NCI-H2196 treated with DMSO at 0.1 percent for 48 hours (cell line): Measurements from ENCODE around the gene GRIK4.

ENCODE experiments used
- DNase-seq: peaks from one replicate; lab custom pipeline; 2025; ENCODE audit not compliant: unreplicated experiment; lab: John Stamatoyannopoulos, UW

GRIK4 gene

DNA sequence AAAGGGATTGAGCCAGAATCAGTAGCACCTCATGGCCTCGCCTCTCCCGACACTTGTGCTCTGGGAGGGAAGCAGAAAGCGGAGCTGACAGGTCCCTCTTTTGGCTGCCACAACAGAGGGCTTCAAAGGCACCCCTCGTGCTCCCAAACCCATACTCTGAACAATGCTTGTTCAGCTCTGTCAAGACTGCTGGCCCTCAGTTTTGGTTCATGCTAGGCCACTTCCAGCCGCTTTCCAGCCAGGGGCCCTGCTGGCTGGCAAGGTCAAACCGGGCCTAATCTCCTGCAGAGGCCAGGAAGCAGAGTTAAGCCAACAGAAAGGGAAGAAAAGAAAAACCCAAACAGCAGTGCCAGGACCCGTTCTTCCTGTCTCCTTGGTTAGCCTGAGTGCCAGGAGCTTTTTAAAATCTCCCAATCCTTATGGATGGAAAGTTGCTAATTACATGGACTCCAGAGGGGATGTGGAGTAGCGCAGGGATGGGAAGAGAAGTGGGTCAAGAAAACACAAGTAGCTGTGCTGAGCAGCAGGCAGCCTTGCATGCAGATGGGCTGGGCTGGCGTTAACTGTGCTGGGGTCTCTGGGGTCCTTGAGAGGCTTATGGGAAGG is 150.6 kb downstream of the GRIK4 start:
- DNase-seq, result no peak

DNA sequence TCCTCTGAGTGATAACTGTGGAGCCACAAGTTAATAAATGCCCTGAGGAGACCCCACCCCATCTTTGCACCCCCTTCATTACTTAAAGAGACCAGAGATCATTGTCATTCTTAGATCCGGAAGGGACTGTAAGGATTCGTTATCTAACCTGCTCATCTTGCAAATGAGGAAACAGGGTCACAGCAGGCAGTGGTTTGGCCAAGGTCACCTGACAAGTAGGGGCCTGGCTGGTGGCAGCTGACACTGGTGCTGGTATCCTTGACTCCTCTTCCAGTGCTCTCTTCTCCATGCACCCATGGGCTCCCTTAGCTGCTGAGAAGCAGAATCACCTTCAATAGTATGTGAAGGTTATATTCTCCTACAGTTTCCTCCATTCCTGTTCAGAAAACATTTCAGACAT is 151.6 kb downstream of the GRIK4 start:
- no peak for DNase-seq

DNA sequence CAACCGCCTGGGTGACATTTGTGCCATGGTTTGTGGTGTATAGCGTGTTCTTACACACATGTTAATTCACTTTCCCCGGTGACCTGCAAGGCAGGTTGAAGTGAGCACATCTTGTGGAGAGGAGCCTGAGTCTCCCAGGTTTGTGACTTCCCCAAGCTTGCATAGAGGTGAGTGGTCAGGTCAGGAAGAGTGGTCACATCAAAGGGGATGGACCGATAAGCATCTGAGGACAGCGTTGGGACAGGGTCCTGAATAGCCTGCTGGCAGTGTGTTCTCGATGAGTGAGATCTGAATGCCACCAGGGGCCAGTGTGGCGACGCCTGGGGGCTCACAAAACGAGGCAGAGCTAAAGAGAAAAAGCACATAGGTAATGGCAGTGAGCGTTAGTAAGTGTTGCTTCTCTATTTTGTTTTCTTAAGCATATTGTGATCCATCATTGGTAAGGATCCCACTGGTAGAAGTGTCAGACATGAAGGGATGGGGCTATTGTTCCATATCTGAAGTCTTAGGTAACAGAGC is 154.6 kb downstream of the GRIK4 start:
- DNase-seq, result no peak

DNA sequence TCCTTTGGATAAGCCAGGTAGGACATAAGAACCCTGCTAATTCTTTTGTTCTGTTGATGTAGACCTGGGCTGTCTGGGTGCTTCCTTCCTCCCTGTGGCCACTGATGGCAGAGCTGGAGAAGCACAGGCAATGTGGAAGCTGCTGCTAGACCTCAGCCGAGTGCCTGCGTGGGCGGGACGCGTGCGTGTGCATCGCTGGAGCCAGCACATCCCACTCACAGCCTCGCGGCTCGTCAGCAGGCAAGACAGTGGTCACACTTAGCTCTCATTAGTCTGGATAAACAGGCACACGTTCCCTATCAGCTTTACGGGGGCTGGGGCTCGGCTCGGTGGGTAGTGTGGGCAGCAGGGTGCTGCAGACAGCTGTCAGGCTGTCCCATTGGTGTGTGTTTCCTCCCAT is 155.7 kb downstream of the GRIK4 start:
- DNase-seq, result no peak

DNA sequence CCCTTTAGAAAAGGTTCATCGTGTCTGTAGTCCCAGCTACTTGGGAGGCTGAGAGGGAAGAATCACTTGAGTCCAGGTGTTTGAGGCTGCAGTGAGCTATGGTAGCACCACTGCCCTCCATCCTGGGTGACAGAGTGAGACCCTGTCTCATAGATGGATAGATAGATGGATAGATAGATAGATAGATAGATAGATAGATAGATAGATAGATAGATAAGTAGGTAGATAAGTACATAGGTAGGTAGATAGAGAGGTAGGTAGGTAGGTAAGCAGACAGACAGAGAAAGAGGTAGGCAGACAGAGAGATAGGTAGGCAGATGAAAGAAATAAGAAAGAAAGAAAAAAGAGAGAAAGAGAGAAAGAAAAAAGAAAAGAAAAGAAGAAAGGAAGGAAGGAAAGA is 156.4 kb downstream of the GRIK4 start:
- no peak for DNase-seq

DNA sequence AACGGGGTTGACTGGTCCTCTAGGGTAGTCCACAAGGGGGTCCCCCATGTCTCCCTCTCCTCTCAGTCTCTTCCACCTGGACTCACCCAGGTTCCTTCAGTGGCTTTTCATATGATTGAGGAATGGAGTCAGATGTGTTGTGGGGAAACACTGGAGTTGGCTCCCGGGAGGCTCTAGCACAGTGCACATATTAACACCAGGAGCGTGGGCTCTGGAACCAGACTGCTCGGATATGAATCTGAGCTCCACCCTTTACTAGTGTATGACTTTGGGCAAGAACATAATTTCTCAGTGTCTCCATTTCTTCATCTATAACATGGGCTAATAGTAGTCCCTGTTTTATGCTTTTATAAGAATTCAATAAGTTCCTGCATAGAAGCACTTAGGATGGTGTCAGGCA is 157.0 kb downstream of the GRIK4 start:
- DNase-seq, result no peak

DNA sequence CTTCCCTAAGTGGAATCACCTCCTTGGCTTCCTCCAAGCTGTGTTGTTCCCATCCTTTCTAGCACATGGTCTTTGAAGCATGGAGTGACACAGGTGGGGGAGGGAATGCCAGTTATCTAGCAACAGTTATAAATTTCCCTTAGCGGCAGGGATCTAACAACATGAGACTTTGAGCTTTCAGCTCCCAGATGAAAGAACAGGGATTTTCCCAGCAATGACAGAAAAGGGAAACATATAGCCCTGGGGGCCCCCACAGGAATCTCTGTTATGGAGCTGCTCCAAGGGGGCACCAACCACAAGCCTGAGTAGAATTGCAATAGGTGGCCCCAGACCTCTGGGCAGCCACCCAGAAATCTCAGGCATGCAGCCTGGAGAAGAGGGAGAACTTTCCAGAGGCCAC is 163.0 kb downstream of the GRIK4 start:
- no peak for DNase-seq

DNA sequence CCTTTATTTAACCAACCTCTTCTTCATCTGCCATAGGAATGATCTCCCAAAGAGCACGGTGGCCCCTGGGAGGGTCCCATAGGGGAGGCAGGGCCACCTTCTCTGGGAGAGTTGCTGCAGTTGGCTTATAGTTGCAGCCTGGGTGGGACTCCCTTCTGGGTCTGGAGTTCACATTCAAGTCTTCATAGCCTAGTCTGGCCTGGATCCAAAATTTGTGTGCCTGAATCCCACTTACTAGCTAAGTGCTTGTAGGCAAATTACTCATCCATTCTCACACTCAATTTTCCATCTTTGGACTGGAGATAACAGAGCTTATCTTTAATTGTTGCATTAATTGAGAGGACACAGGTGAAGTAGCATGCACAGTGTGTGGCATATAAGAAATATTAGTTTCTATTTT is 163.6 kb downstream of the GRIK4 start:
- no peak for DNase-seq

DNA sequence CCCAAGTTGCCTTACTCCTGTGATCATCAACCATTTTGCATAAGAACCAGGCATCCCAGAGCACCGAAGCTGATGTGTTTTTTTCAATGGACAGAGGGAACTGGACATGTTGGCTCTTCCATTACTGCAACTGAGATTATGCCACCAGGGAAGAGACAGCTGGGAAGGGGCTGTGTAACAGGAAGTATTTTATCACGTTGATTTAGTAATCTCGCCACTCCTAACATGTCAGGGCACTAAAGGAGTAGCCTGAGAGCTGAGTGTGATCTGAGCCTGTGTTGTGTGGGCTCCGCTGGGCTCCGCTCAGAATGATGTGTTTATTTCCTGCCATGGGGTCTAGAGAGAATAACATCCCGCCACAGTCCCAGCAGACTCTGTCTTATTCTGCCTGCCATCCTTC is 165.4 kb downstream of the GRIK4 start:
- no peak for DNase-seq

DNA sequence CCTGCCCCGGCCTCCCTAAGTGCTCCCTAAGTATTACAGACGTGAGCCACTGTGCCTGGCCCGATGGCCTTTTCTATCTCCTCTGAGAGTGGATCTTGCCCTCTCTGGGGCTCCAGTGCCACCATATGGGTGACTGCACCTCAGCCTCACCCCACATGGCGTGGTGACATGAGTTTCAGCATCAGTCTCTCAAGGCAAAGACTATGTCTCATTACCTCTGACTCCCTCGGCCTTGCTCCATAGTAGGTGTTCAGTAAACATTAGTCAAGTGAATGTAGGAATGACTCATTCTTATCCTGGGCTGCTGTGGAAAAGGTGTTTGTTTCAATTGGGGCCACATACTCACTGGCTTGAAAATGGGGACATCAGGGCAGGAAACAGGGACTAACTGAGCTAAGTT is 168.8 kb downstream of the GRIK4 start:
- no peak for DNase-seq

DNA sequence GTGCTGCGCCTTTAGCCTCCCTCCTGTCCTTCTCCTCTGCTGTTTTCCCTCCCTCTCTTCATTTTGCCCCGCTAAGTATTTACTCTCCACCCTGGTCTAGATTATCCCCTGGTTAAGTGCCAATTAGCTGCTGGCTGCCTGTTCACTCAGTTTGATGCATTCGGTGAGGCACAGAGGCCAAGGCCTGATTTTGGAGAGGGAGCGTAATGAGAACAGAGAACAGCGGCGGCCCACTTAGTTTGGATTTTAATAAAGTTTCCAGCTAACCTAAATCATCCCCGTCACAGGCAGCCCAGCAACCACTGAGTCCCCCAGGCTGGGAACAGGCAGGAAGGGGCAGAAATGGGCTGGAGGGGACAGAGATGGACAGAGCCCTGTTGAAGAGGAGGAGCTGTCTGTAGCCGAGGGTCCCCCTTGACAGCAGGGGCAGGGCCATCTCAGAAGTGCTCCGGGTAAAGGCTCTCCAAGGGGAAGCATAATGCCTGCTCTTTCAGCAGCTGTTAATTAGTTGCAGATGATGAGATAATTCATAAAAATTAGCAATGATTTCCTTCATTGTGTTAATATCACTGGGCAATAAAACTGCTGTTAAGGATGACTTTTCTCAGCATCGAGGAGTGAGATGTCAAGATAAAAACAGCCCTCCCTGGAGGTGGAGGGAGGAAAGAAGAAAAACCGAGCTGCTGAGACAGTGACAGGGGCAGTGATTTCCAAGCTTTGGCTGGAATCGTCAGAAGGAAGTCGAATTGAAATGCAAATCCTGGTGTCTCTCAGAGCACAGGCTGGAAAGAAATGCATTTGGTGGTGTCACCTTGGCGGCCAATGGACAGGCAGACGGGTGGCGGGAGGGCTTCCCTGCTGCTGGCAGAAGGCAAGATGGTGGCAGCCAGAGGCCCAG is 170.1 kb downstream of the GRIK4 start:
- no peak for DNase-seq

DNA sequence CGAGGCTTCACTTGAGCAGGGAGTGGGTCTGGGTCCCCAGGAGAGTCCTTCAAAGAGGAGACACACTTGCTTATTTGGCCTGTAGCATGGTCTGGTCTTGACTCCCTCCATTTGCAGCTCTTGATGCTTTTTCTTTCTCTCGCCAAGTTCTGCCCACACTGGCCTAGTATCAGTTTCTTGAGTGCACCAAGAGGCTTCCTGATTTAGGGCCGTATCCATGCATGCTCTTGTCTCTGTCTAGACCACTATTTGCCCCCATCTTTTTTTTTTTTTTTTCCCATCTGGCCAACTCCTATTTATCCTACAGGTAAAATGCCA is 170.7 kb downstream of the GRIK4 start:
- DNase-seq, result no peak

DNA sequence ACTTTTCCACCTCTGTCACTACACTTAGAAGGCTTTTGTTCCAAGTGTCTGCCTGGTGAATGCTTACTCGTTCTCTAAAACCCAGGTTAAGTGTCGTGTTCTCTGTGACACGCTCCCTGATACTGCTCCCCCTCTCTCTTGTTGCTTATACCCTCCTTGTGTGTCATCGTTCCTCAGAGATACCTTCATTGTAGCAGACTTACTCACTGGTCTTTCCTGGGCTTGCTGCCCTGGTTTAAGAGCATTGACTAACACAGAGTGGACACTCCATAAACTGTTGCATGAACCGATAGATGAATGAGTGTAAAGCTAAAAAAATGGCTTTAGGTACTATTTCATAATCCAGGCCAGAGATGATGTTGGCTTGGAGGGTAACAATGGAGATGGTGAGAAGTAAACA is 171.3 kb downstream of the GRIK4 start:
- no peak for DNase-seq

DNA sequence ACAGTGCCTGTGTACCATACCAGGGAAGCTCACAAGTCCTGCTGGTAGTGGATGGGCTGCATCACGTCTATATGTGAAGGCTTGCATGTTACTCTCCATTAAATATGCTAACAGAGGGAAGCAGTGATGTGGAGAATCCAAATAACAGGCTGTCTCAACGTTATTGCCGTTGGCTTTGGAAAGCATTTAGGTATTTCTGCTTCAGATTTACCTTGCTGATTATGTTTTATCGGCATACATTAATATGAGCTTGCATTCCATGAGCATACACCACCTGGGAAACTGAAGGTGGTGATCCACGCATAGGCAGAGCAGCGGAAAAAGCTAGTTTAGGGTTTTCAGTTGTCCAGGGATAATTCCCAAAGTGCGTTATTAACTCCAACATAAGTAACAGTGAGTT is 175.0 kb downstream of the GRIK4 start:
- no peak for DNase-seq

DNA sequence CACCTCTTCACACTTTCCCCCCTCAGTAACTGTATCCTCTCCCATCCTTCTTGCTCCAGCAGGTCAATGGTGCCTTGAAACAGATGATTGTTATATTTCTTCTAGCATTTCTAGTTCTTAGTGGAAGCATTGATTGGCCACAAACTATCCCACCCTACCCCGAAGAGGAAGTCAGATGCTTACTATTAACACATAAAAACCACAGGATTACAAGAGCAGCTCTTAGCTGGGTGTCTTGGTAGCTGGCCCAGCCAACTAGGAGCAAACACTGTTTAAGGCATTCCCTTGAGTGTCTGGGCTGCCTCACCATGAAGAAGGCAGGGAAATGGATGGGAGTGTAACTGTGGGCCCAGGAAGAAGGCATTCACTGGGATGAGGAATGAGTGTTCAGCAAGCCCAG is 176.6 kb downstream of the GRIK4 start:
- DNase-seq, result no peak

DNA sequence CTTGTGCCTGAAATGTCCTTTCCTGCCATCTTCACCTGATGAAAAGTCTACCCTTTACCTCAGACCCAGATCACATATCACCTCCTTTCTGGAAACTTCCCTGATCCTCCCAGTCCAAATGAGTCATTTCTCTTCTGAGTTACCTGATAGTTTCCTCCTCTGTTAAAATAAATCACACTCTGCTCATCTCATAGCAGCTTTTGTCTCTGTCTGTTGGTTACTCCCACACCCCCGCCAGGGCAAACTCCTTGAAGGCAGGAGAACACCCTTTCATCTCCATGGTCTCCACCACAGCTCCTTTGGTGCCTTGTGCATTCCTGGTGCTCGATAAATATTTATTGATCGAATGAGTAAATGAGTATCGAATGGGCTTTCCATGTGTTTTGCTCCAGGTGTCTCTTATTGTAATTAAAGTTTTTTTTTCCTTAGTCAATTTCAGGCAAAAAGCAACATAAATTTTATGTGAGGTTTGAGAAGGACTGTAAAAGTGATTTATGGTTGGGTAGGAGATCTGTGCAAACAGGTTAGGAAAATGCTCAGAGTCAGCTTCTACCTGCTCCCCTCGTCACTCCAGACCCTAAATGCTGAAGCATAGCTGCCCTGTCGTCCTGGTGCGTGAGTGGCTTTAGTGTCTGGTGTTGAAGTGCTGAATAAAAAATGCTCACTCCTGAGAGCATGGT is 178.2 kb downstream of the GRIK4 start:
- DNase-seq, result no peak

DNA sequence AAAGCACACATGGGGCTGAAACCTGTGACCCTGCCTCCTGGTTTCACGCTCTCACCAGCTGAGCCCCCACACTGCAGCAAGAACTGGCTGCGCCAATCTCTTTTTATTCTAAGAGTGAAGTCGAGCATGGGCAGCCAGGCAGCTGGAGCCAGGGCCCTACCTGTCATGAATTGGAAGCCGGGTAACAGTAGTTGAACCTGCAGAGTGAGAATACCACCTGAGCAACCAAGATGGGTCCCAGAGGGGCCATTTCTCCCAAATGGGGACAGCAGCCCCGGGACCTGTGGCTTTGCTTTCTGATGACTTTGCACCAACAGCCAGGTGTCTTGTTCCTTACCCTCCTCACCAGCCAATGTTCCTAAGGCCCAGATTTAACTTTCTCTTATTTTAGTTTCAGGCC is 178.9 kb downstream of the GRIK4 start:
- DNase-seq, result no peak

DNA sequence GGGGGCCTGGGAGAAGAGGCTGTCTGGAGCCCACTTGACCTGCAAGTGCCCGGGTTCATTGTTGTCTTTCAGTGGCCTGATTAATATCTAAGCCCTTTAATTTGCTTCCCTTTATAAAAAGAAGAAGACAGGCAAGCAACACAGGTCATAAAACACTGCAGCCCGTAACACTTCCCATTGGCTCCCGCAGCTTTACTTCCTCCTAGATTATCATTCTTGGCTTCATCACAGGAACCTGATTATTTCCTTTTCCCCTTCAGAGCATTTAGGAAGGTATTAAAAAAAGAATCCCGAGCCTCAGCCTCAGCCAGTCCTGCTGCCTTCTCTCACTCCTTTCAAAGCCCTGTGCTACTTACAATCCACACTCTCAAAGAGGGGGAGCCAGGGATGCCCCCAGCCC is 183.2 kb downstream of the GRIK4 start:
- no peak for DNase-seq

DNA sequence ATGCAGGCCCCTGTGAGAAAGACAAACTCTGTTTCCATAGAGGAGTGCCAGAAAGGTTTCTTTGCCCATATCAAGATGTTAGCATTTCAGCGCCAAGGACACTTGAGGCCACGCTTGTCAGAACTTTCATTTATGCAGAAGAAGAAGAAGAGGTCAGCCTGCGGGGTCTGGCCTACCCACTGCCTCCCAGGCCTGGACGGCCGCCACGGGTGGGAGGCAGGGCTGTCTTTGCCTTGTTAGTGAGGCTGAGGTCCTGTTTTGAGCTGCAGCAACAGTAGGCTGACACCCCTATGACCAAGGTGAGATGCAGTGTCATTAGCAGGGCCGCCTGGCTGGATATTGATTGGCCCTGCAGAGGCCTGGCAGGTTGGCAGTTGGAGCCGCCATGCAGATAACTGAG is 183.9 kb downstream of the GRIK4 start:
- no peak for DNase-seq

DNA sequence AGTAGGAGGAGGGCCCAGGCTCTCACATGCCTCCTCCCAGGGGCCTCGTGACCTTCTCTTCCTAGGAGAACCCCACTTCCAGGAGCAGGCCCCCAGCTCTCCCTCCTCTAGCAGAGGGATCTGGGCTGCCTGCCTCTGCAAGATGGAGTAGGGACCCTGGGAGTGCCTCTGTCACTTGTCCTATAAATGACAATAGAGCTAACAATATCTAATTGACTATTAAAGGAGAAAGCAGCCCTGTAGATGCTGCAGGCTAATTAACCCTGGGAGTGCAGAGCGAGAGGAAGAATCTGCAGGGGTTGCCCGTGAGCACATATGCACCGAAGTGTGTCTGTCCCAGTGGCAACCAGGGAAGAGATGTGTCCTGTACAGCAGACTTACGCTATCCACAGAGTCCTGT is 184.4 kb downstream of the GRIK4 start:
- DNase-seq, result no peak

DNA sequence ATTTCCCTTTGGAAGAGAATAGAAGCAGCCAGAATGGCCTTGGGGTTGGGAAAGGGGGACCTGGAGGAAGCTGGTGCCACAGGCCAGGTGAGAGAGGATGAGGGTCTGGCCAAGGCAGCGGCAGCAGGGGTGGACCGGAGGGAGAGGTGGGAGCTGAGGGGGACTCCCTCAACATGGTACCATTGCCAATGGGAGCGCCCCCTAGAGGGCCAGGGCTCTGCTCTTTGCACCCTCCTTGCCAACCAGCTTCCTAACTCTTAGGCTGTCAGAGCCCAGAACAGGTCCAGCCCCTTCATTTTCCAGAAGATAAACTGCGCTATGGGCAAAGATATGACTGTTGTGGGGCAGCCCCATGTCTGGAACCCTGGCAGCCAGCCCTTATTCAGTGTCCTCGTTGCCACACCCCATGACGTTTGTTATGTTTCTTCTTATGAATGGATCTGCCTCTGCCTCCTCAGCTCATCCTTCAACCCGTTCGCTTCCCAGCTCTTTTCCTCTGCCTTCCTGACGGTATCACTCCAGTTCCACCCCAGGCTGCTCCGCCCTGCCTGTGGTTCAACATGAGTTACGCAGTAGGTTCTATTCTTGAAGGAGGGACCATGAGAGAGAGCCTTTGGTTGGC is 185.2 kb downstream of the GRIK4 start:
- DNase-seq, result no peak

DNA sequence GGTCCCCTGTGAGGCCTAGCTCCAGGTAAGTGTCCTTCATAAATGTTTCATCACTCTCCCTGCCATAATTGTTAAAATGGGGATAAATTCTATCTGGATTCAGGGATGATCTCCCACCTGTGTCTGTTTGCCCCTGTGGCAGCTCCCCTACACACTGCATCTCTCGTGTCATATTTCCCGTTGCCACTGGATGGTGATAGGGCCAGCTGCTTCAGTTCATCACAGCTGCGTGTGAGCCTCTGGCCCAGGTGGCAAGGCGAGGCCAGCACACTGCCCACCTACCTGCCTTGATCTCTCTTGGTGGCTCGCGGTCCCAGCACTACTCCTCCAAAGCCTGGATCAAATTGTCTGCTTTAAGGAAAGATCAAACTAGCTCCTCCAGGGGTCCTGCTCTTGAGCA is 187.4 kb downstream of the GRIK4 start:
- DNase-seq, result no peak
